HG02623 (cell line): ENCODE results near the gene NOSTRIN.
"Not testable (repeated sequence)": the region's sequence is repeated elsewhere in the genome, so short reads cannot be mapped to it uniquely, and the experiment has no call there.

Experiments used
- ATAC-seq: cut with Tn5 transposase; IDR thresholded peaks from one replicate; pipeline ENCODE4 v1.9.1; 2021; ENCODE audit warnings: moderate library complexity; ENCODE audit not compliant: unreplicated experiment

NOSTRIN gene

DNA sequence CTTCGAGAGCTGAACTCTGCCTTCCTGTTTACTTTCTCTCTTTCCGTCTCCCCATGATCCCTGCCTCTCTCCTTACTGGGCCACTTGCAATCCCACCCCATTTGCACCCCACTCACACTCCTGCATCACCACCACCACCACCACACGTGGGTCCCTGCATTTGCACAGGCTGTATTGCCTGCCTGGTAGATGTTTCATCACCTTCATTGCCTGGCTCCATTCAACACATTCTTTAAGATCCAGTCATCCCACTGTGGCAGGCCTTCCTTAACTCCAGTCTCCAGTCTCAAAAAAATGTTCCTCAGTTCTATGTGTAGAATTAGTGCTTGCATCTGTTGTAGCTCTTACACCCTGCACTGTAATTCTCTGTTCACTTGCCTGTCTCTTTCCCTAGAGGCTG is 13.9 kb downstream of the NOSTRIN start:
- ATAC-seq = no peak

DNA sequence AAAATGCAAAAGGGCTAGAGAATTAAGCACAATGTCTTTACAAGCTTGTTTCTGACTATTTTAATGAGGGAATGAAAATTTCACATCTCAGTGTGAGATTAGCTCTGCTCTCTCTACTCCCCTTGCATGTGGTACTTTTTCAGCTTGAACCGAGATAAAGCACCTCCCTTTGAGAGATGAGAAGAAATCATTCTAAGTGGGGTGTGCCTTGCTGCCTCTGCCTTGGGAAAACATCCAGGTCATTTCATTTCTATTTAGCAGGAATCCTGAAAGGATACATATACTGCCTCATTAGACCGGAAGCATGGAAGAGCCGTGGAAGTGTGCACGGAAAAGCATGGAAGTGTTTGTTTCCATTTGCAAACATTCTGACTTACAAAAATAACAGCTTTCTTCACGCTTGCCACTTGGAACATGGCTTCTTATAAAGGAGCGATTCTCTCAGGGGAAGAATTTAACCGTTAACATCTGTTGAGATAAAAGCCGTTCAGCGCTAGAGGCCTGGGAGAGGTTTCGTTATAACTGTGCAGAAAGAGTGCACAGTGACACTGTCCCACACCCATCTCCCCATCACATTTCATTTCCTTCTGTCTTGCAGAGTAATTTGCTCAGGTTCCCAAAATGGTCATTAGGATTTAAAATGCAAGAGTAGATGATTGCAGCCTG is 16.7 kb downstream of the NOSTRIN start:
- ATAC-seq = no peak

DNA sequence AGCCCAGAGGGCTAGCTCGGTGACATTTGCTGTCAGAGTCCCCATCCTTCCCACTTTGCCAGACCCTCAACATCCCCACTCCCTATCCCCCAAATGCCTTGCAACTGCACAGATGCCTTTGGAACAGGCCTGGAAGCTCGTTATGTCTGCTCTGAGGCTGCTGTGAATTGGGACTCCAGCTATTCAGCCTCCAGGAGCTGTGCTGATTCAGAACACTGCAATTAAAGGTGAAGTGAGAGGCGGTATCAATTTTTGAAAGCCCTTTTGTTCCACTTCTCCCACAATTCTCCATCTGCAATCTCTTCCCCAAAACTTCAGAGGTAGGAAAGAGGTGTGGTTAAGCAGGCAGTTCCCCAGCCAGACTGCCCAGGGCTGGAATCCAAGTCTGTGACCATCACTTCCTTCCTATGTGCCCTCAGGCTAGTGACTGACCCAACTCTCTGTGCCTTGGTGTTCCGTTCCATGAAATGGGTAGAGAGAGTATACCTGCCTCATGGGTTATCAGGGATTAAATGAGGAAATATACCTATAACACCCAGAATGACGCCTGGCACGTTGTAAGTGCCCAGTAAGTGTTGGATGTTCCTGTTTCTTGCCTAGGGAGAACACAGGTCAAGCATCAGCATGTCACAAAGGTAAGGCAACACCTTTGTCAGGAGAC is 17.5 kb downstream of the NOSTRIN start:
- ATAC-seq = no peak

DNA sequence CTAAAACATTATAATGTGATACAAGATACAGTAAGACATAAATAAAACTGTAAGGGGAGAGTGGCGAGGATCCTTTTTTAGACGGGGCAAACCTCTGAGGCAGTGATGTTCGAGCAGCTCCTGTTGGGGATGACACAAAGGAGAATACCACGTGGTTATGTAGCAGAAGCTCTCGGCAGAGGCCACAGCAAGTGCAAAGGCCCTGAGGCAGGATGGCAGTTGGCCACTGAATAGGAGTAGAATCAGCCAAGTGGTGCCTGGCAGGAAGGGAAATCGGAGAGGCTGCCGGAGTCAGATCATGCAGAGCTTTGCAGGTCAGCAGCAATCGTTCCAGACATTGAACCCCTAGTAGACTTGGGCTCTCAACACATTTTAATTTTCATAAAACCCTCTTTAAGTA is 19.1 kb downstream of the NOSTRIN start:
- ATAC-seq = no peak

DNA sequence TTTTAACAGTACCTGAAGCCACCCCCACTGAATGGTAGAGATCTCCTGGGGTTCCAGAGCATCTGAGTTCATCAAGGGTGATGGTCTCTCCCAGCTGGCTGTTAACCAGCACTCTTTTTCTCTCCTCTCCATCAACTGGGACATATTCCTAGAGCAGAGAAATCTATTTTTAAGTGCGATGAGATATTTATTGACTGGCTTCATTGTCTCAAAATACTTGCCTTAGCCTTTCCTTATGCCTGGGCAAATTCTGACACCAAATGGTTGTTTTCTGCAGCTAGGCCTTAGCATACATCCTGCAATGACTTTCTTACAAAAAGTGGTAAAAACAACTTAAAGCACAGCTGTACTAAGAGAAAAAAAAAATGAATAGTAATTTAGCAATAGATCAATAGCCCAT is 19.6 kb downstream of the NOSTRIN start:
- ATAC-seq = no peak

DNA sequence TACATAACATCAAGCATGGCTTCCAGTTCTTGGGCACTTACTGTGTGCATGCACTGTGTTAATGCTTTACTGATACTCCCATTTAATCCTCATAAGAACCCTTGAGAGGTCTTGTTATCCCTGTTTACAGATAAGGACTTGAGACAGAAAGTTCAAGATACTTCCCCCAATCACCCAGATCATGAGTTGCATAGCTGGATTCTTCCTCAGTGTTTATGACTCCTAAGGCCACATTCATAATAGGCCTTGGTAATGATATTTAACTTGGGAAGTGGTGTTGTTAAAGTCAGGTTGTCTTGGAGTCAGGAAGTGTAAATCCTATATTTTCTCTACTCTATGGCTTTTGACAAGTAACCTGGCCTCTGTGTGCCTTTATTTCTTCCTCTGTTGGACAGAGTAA is 22.7 kb downstream of the NOSTRIN start:
- ATAC-seq = no peak

DNA sequence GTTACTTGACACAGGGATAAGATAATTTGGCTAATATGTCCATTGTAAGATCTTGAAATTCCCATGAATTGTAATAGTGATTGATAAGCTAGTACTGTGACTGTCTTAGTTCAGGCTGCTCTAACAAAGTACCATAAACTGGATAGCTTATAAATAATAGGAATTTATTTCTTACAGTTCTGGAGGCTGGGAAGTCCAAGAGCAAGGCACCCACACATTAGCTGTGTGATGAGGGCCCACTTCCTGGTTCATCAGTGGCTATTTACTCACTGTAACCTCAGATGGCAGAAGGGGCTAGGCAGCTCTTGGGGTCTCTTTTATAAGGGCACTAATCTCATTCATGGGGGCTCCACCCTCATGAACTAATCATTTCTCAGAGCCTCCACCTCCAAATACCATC is 28.5 kb downstream of the NOSTRIN start:
- ATAC-seq = no peak

DNA sequence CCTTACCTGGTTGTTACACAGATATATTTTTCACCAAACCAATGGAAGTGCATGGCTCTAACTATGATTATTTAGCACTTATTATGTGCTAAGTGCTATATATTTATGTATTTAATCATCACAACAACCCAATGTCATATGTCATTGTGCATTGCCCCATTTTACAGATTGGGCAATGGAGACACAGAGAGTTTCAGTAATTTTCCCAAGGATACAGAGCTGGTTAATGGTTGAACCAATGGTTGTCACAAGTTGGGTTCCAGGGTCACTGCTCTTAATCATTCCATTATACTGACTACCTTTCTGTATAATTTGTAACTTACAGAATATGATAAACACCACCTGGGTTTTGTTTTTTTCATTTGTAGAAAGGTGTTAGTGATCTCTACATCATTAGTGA is 29.2 kb downstream of the NOSTRIN start:
- ATAC-seq = no peak

DNA sequence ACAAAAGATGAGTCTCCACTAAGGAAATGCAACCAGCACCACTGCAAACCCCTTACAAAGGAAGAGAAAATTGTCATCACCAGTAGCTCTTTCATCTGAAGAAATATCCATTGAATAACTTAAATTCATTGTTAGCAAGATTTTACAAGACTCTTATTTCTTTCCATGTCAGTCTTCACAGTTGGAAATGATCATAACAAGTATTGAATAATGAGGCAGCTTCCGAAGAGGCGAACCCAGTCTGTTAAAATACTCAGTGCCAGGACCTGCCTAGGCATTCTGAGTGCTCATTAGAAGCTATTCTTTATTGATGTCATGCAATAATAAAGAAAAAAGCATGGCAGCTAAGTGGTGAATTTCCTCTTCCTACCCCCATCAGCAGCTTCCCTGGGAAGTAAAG is 33.5 kb downstream of the NOSTRIN start:
- no peak for ATAC-seq

DNA sequence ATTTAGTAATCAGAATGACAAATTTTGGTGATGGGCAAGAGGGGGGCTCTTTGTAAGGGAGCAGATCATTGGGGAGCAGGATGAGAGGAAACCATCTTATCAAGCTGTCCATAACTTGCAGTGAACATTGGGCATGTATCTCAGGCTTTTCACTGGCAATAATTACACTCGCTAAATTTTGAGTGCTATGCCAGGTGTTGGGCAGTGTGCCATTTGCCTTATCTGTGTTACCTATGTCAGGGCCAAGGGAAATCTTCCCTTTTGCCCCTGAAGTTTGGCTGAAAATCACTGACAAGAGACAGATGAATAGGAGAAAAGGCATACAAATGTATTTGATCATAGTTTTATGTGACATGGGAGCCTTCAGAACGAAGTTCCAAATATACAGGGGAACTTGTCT is 39.0 kb downstream of the NOSTRIN start:
- no peak for ATAC-seq

DNA sequence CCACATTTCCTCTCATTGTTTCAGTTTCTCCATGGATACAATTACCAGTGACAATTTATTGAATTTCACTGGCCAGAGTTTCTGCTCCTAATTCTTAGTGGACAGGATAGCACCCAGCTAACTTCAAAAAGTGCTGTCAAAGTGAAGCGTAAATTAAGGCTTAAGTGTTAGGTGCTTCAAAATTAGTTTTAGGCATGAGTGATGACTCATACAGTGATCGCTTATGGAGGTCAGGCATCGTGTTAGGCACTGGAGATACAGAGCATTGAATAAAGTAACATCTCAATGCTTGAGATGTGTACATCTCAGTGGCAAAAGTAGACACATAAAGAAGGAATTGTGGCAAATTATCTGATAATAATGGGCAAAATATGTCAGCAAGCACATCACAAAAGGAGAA is 40.8 kb downstream of the NOSTRIN start:
- no peak for ATAC-seq

DNA sequence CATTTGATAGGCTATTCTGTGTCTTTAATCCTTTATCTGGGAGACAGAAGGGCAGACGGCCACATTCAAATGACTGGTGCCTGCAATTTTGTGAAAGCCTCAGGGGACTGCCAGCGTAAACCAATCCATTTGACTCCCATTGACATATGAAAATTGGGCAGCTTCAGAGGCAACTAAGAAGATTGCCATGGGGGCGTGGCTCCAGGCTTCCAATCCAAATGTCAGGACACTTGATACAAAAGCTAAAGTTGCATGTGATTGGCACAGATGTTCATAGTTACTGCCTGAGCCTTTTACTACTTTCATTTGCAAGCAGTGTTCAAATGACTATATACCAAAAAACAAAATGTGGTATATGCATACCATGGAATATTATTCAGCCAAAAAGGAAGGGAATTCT is 45.8 kb downstream of the NOSTRIN start:
- no peak for ATAC-seq

DNA sequence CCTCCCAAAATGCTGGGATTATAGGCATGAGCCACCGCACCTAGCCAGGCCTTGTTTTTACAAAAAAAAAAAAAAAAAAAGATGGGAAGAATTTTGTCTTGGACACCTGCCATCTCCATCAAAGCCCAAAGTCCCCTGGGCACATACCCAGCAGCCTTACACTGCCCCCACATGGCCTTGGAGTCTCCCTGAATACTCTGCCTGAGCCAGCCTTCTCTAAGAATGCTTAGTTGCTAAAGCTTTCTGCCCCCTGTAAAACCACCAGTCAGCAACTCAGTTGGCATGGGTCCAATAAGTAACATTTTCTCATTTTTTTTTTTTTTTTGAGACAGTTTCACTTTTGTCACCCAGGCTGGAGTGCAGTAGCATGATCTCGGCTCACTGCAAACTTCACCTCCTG is 47.2 kb downstream of the NOSTRIN start:
- ATAC-seq = no peak

DNA sequence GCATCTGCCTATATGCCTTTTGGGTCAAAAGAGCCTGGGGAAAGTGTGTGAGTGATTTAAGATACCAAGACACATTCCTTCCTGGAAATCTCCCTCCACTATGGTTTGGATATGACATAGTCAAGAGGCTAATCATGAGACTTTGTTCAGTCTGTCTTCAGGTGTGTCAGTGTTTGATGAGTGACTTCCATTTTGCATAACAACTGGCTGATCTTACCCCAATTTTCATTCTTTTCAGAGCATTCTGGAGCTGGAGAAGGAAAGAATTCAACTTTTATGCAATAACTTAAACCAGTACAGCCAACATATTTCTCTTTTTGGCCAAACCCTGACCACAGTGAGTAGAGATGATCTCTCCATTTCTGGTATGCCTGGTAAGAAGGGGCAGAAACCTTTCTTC is 48.4 kb downstream of the NOSTRIN start:
- ATAC-seq = no peak

DNA sequence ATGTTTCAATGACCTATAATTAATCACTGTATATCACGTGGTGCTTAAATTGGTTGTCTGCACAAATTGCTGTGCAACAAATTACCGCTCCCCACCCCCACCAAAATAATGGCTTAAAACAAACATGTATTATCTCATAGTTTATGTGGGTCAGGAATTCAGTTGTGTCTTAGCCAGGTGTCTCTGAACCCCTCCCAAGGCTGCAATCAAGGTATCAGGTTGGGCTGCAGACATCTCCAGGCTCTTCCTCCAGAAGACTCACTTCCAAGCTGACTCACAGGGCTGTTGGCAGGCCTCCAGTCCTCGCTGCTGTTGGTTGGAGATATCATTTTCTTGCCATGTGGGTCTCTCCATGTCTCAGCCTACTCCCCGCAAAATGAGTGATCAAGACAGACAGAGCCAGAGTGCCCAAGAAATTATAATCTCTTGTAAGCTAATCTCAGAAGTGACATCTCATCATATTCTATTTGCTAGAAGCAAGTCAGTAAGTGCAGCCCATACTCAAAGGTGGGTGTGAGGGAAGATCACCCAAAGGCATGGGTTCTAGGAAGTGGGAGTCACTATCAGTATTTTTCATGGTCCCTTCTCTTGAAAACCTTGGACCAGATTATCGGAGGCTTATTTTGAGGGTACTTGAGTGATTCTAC is 49.4 kb downstream of the NOSTRIN start:
- ATAC-seq = no peak

DNA sequence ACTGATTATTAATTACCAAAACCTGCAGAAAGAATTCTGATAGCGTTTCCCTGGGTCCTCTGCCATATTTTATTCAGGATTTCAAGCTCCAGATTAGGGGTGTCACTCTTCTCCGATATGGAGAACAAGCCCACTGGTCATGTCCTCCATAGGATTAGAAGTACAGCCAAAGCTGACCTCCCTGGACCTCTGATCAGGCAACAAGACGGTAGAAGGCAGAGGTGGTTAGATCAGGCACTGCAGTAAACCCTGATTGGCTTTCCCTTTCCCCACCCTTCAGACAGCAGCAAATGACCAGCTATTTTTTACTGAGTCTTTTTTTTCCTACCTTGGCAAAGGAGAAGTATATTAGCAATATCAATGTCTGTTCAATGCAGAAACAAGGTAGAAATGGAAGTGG is 50.0 kb downstream of the NOSTRIN start:
- ATAC-seq = no peak

DNA sequence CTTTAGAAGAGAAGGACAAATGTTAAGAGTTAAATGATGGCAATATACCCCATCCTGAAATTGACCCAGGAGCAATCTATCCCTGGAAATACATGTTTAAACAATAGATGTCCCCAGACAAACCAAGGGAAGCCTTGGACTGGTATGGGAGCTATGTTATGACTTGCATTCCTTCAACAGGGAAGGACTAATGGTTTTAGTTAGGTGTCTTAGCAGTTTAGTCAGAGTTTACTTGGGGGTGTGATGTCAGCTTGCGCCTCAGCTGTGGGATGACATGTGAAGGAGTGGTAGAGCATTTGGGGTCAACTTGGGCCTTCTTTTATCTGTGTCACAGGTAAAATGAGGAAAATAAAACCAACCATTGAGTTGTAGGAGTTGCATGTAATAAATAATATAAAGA is 51.0 kb downstream of the NOSTRIN start:
- no peak for ATAC-seq

DNA sequence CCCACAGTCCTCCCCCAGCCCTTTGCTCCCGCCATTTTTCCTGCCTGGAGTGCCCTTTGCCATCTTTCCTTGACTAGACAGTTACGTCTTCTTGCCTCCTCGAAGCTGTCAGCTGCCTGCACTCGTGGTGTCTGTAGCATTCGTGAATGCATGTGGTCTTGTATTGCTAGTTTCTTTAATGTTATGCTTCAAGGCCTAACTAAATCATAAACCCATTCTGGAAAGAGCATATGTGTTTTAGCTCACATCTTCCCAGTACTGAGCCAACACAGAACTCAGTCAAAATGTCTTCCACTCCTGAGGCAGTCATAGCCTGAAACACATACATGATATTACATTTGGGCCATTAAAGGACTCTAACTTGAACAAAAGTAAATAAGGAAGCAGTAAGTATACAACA is 52.2 kb downstream of the NOSTRIN start:
- no peak for ATAC-seq

DNA sequence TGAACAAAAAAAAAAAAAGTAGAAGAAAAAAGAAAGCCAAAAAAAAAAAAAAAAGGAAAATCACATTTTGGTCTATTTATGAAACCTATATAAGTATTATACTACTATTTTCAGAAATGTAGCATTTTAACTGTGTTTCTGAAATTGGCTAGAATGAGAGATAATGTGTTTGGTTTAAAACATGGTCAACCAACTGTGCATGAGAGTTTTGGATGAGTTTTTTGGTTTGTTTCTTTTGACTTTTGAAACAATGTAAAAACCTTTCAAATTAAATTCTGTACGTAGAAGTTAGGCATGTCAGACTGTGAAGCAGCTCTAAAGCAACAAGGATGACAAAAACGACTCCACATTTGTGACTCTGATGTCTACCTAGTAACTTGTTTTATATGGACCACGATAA is 53.2 kb downstream of the NOSTRIN start:
- no peak for ATAC-seq

DNA sequence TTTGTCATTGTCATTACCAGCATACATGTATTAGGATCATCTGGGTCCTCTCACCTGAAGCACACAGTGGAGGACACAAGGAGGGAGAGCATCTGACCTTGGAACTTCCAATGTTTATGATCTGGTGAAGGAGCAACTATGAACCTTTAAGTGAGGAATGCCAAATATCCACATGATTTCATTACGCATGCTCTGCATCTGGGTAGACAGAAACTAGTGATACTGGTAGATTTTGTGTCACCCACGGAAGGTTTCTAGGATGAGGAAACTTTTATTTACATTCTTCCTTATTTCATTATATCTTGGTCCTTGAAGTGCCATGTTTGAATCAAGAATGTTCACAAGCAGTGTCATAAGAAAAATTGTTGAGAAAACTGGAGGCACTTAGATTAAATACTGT is 55.7 kb downstream of the NOSTRIN start:
- ATAC-seq = no peak

DNA sequence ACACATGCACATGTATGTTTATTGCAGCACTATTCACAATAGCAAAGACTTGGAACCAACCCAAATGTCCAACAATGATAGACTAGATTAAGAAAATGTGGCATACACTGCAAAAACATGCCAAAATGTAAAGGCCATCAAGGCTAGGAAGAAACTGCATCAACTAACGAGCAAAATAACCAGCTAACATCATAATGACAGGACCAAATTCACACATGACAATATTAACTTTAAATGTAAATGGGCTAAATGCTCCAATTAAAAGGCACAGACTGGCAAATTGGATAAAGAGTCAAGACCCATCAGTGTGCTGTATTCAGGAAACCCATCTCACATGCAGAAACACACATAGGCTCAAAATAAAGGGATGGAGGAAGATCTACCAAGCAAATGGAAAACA is 64.7 kb downstream of the NOSTRIN start:
- not testable (repeated sequence) for ATAC-seq

DNA sequence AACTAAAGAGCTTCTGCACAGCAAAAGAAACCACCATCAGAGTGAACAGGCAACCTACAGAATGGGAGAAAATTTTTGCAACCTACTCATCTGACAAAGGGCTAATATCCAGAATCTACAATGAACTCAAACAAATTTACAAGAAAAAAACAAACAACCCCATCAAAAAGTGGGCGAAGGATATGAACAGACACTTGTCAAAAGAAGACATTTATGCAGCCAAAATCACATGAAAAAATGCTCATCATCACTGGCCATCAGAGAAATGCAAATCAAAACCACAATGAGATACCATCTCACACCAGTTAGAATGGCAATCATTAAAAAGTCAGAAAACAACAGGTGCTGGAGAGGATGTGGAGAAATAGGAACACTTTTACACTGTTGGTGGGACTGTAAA is 67.9 kb downstream of the NOSTRIN start:
- not testable (repeated sequence) for ATAC-seq

DNA sequence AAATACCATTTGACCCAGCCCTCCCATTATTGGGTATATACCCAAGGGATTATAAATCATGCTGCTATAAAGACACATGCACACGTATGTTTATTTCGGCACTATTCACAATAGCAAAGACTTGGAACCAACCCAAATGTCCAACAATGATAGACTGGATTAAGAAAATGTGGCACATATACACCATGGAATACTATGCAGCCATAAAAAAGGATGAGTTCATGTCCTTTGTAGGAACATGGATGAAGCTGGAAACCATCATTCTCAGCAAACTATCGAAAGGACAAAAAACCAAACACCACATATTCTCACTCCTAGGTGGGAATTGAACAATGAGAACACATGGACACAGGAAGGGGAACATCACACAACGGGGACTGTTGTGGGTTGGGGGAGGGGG is 68.4 kb downstream of the NOSTRIN start:
- ATAC-seq = not testable (repeated sequence)
